ENCODE data around the gene BASP1. TPM values are rescaled to one million over a fixed set of nuclear protein-coding genes. Genes with fewer than 3 reads are reported as not detected.

The BASP1 gene
- total and polyA plus RNA-seq, 10 of the 15 experiments (the other 5 are each of a cell fraction or from before 2014, with no cell fraction given): 27.3 to 190 (median 102) TPM

DNA sequence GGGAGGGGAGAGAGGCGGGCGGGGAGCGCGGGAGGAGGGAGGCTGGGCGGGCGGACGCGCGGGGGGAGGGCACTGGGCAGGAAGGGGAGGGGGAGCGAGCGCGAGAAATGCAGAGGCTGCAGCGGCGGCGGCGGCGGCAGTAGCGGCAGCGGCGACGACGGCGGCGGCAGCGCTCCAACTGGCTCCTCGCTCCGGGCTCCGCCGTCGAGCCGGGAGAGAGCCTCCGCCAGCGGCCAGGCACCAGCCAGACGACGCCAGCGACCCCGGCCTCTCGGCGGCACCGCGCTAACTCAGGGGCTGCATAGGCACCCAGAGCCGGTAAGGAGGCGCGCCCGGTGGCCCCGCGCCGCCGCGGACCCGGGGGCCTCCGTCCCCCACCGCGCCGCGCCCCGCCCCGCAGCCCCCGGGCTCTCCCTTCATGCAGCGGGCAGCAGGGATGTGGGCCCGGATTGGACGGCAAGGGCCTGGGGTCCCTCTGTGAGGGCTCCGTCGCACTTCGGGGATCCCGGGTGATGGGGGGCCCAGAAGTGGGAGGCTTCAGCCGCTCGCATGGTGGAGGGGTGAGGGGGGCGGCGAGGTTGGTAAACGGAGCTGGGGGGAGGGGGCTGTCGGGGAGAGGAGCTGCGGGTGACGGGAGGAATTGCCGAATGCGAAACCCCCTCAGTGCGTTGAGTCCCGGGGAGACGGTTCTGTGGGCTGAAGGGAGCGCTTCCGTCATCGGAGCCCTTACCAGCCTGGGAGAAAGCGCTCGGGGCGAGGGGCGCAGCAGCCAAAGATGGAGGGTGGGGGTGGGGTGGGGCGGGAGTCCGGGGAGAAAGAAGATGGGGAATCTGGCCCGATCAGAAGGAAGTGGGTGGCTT lies at the start of gene BASP1 (continued):
- TF ChIP-seq PML (IDR thresholded peaks at IDR 0.05; ENCODE audit: low read length) (no peak), ZSCAN29 (IDR thresholded peaks at IDR 0.05) (peak; percentile 51; the same call in 1 of the 2 replicates), DPF2 (IDR thresholded peaks at IDR 0.05) (peak; percentile 75), ZNF24 (IDR thresholded peaks at IDR 0.05) (0 out of 2 replicates have a peak, but pooled peaks have one; percentile 28), POLR2AphosphoS5 (IDR thresholded peaks at IDR 0.05; ENCODE audit: low read length) (peak; percentile 79; the same call in 1 of the 2 replicates), POLR2A (IDR thresholded peaks at IDR 0.05; ENCODE audit: low read depth, low read length) (peak; percentile 94), TAF1 (IDR thresholded peaks at IDR 0.05; ENCODE audit: borderline replicate concordance, low read depth, low read length) (peak; percentile 78; the same call in 1 of the 2 replicates), KDM1A (IDR thresholded peaks at IDR 0.05; ENCODE audit: borderline replicate concordance) (no peak), RELA (IDR thresholded peaks at IDR 0.05; ENCODE audit: borderline replicate concordance, partially characterized antibody) (peak; percentile 36), SMAD5 (IDR thresholded peaks at IDR 0.05; ENCODE audit: low read depth) (peak; percentile 60; the same call in 1 of the 2 replicates)
- TF ChIP-seq, protein P1, sequence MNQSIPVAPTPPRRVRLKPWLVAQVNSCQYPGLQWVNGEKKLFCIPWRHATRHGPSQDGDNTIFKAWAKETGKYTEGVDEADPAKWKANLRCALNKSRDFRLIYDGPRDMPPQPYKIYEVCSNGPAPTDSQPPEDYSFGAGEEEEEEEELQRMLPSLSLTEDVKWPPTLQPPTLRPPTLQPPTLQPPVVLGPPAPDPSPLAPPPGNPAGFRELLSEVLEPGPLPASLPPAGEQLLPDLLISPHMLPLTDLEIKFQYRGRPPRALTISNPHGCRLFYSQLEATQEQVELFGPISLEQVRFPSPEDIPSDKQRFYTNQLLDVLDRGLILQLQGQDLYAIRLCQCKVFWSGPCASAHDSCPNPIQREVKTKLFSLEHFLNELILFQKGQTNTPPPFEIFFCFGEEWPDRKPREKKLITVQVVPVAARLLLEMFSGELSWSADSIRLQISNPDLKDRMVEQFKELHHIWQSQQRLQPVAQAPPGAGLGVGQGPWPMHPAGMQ (IDR thresholded peaks at IDR 0.05; ENCODE audit: borderline replicate concordance): no peak
- TF ChIP-seq, protein P2, sequence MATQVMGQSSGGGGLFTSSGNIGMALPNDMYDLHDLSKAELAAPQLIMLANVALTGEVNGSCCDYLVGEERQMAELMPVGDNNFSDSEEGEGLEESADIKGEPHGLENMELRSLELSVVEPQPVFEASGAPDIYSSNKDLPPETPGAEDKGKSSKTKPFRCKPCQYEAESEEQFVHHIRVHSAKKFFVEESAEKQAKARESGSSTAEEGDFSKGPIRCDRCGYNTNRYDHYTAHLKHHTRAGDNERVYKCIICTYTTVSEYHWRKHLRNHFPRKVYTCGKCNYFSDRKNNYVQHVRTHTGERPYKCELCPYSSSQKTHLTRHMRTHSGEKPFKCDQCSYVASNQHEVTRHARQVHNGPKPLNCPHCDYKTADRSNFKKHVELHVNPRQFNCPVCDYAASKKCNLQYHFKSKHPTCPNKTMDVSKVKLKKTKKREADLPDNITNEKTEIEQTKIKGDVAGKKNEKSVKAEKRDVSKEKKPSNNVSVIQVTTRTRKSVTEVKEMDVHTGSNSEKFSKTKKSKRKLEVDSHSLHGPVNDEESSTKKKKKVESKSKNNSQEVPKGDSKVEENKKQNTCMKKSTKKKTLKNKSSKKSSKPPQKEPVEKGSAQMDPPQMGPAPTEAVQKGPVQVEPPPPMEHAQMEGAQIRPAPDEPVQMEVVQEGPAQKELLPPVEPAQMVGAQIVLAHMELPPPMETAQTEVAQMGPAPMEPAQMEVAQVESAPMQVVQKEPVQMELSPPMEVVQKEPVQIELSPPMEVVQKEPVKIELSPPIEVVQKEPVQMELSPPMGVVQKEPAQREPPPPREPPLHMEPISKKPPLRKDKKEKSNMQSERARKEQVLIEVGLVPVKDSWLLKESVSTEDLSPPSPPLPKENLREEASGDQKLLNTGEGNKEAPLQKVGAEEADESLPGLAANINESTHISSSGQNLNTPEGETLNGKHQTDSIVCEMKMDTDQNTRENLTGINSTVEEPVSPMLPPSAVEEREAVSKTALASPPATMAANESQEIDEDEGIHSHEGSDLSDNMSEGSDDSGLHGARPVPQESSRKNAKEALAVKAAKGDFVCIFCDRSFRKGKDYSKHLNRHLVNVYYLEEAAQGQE (IDR thresholded peaks at IDR 0.05; ENCODE audit: low read depth, low read length): no peak
- TF ChIP-seq, protein P3, sequence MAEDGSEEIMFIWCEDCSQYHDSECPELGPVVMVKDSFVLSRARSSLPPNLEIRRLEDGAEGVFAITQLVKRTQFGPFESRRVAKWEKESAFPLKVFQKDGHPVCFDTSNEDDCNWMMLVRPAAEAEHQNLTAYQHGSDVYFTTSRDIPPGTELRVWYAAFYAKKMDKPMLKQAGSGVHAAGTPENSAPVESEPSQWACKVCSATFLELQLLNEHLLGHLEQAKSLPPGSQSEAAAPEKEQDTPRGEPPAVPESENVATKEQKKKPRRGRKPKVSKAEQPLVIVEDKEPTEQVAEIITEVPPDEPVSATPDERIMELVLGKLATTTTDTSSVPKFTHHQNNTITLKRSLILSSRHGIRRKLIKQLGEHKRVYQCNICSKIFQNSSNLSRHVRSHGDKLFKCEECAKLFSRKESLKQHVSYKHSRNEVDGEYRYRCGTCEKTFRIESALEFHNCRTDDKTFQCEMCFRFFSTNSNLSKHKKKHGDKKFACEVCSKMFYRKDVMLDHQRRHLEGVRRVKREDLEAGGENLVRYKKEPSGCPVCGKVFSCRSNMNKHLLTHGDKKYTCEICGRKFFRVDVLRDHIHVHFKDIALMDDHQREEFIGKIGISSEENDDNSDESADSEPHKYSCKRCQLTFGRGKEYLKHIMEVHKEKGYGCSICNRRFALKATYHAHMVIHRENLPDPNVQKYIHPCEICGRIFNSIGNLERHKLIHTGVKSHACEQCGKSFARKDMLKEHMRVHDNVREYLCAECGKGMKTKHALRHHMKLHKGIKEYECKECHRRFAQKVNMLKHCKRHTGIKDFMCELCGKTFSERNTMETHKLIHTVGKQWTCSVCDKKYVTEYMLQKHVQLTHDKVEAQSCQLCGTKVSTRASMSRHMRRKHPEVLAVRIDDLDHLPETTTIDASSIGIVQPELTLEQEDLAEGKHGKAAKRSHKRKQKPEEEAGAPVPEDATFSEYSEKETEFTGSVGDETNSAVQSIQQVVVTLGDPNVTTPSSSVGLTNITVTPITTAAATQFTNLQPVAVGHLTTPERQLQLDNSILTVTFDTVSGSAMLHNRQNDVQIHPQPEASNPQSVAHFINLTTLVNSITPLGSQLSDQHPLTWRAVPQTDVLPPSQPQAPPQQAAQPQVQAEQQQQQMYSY (CRISPR knock-in tag; IDR thresholded peaks at IDR 0.05): no peak
